Activated B cell treated with CpG ODN at 0.5 μM for 24 hours (primary cell): ENCODE results near the gene EEA1. TPM values are rescaled to one million over a fixed set of nuclear protein-coding genes. Genes with fewer than 3 reads are reported as not detected.
A peak's percentile ranks its signal among the peaks of the same experiment; 100 is the strongest.

ENCODE experiments used
- ATAC-seq: fragments of 200-7000 bp; cut with Tn5 transposase; one replicate; pipeline ENCODE4 v1.10.0; 2021; ENCODE audit warnings: low read depth, mild to moderate bottlenecking, moderate library complexity
- CTCF ChIA-PET: fragments of 350-600 bp; sonication (Branson Sonifier 250); formaldehyde crosslinking; loops from one replicate; lab custom pipeline; 2021; ENCODE audit warnings: antibody characterized with exemption; lab: Charles Lee
- POLR2A ChIA-PET: fragments of 350-600 bp; sonication (Branson Sonifier 250); formaldehyde crosslinking; loops from one replicate; lab custom pipeline; 2021; ENCODE audit warnings: antibody characterized with exemption; lab: Charles Lee
- DNase-seq: peaks from one replicate; pipeline ENCODE4 v3.0.0; 2022
- H3K27ac Mint-ChIP-seq: one replicate; pipeline ENCODE4 v1.8.0; 2020; ENCODE audit warnings: mixed read lengths
- H3K27me3 Mint-ChIP-seq: one replicate; pipeline ENCODE4 v1.8.0; 2021; ENCODE audit warnings: mixed read lengths
- H3K36me3 Mint-ChIP-seq: one replicate; pipeline ENCODE4 v1.8.0; 2021; ENCODE audit warnings: low read depth, mixed read lengths
- H3K4me1 Mint-ChIP-seq: one replicate; pipeline ENCODE4 v1.8.0; 2021; ENCODE audit warnings: mixed read lengths
- H3K4me3 Mint-ChIP-seq: one replicate; pipeline ENCODE4 v1.8.0; 2020; ENCODE audit warnings: mild to moderate bottlenecking, mixed read lengths
- H3K9me3 Mint-ChIP-seq: one replicate; pipeline ENCODE4 v1.8.0; 2020; ENCODE audit warnings: mixed read lengths
- CTCF ChIP-seq: fragments of 200-600 bp; IDR thresholded peaks from one replicate; pipeline ENCODE4 v1.8.0; 2022; ENCODE audit warnings: antibody characterized with exemption, mild to moderate bottlenecking
- intact Hi-C: fragments of 100-400 bp; cut with micrococcal nuclease; formaldehyde crosslinking; loops from one replicate; pipeline ENCODE4 v1.15.1; 2024
- total RNA-seq: library from RNA; stranded (reverse); gene quantifications from 2 replicates; pipeline ENCODE4 v1.2.3, GENCODE V29; 2022

Gene EEA1
- total RNA-seq, 1 donor from 2014 or later: 22.6 TPM

GRCh38 chr12:92890601-92891106 lies 38.4 kb downstream of the EEA1 start:
- ChIA-PET POLR2A (no interaction called here), CTCF (no interaction called here)
- no peak overlapping the region for H3K4me3 Mint-ChIP-seq
- no peaks in the 10 kb centered on the region for H3K9me3 Mint-ChIP-seq
- no peak overlapping the region for H3K27ac Mint-ChIP-seq
- no peak for ATAC-seq
- no peak for TF ChIP-seq CTCF
- intact Hi-C loops: no loop called here
- no peaks in the 10 kb centered on the region for H3K27me3 Mint-ChIP-seq
- H3K36me3 Mint-ChIP-seq: peaks cover 42% of the 10 kb centered on the region
- peaks cover 2% of the 10 kb centered on the region for H3K4me1 Mint-ChIP-seq
- DNase-seq: no peak

- Mint-ChIP-seq H3K27ac (no peak overlapping the region), H3K9me3 (no peaks in the 10 kb centered on the region), H3K27me3 (no peaks in the 10 kb centered on the region), H3K4me1 (peaks cover 2% of the 10 kb centered on the region), H3K4me3 (no peak overlapping the region), H3K36me3 (peaks cover 65% of the 10 kb centered on the region)
- DNase-seq (no peak), ATAC-seq (no peak)
- CTCF ChIA-PET: no interaction called here
- POLR2A ChIA-PET: no interaction called here
- no peak for TF ChIP-seq CTCF
- intact Hi-C loops: no loop called here
Measured at GRCh38 chr12:92886131-92886530, 43.0 kb downstream of the EEA1 start.

GRCh38 chr12:92879698-92880322 lies 49.3 kb downstream of the EEA1 start:
- Mint-ChIP-seq H3K27me3 (no peaks in the 10 kb centered on the region), H3K36me3 (peaks cover 58% of the 10 kb centered on the region), H3K27ac (peak overlapping the region; percentile 2)

GRCh38 chr12:92877904-92878303 lies 51.2 kb downstream of the EEA1 start:
- Mint-ChIP-seq H3K4me1 (no peaks in the 10 kb centered on the region), H3K27me3 (no peaks in the 10 kb centered on the region), H3K27ac (no peak overlapping the region), H3K36me3 (peaks cover 44% of the 10 kb centered on the region), H3K9me3 (no peaks in the 10 kb centered on the region), H3K4me3 (no peak overlapping the region)
- POLR2A ChIA-PET: interaction anchor here (1.0 kb wide), 1 partner anchor 50 kb away, joined by 4 read pairs; no protein-coding TSS in a partner anchor
- CTCF ChIA-PET: no interaction called here
- ATAC-seq: no peak
- no peak for TF ChIP-seq CTCF
- intact Hi-C loops: no loop called here
- DNase-seq: no peak

More at GRCh38 chr12:92879698-92880322, 49.3 kb downstream of the EEA1 start:
- Mint-ChIP-seq H3K4me3 (no peak overlapping the region), H3K4me1 (no peaks in the 10 kb centered on the region), H3K9me3 (no peaks in the 10 kb centered on the region)
- TF ChIP-seq CTCF: no peak
- CTCF ChIA-PET: no interaction called here
- intact Hi-C loops: no loop called here
- DNase-seq (no peak), ATAC-seq (no peak)
- POLR2A ChIA-PET: no interaction called here

GRCh38 chr12:92876496-92876895 lies 52.6 kb downstream of the EEA1 start:
- no peaks in the 10 kb centered on the region for H3K27me3 Mint-ChIP-seq
- POLR2A ChIA-PET: interaction anchor here (0.7 kb wide), 1 partner anchor 254 kb away, joined by 3 read pairs; no protein-coding TSS in a partner anchor
- TF ChIP-seq CTCF: no peak
- H3K27ac Mint-ChIP-seq: no peak overlapping the region
- intact Hi-C loops: no loop called here
- no peak for DNase-seq
- H3K36me3 Mint-ChIP-seq: peaks cover 40% of the 10 kb centered on the region
- H3K9me3 Mint-ChIP-seq: no peaks in the 10 kb centered on the region
- no peak for ATAC-seq
- no peaks in the 10 kb centered on the region for H3K4me1 Mint-ChIP-seq
- H3K4me3 Mint-ChIP-seq: no peak overlapping the region
- CTCF ChIA-PET: no interaction called here
